HG03460 (cell line): ENCODE results near the gene L3MBTL4.
"Not testable (repeated sequence)": the region's sequence is repeated elsewhere in the genome, so short reads cannot be mapped to it uniquely, and the experiment has no call there.

ENCODE experiments used
- ATAC-seq: cut with Tn5 transposase; IDR thresholded peaks from one replicate; pipeline ENCODE4 v1.9.1; 2021; ENCODE audit not compliant: unreplicated experiment

The L3MBTL4 gene

GRCh38 chr18:6406910-6407470 lies 7.7 kb downstream of the L3MBTL4 start:
- no peak for ATAC-seq

GRCh38 chr18:6406075-6406909 lies 8.4 kb downstream of the L3MBTL4 start:
- ATAC-seq = no peak

- no peak for ATAC-seq
Observed at GRCh38 chr18:6405237-6406074, 9.3 kb downstream of the L3MBTL4 start.

- ATAC-seq = no peak
Observed at GRCh38 chr18:6404834-6405233, 9.9 kb downstream of the L3MBTL4 start.

- ATAC-seq = no peak
Observed at GRCh38 chr18:6401687-6402086, 13.0 kb downstream of the L3MBTL4 start.

GRCh38 chr18:6399776-6400175 lies 14.9 kb downstream of the L3MBTL4 start:
- no peak for ATAC-seq

GRCh38 chr18:6397931-6398566 lies 16.7 kb downstream of the L3MBTL4 start:
- ATAC-seq = no peak

- no peak for ATAC-seq
Observed at GRCh38 chr18:6396847-6397246, 17.9 kb downstream of the L3MBTL4 start.

GRCh38 chr18:6396276-6396675 lies 18.4 kb downstream of the L3MBTL4 start:
- no peak for ATAC-seq

GRCh38 chr18:6389005-6389404 lies 25.7 kb downstream of the L3MBTL4 start:
- ATAC-seq = no peak

- no peak for ATAC-seq
Observed at GRCh38 chr18:6382963-6383362, 31.7 kb downstream of the L3MBTL4 start.

GRCh38 chr18:6377473-6377872 lies 37.2 kb downstream of the L3MBTL4 start:
- ATAC-seq = not testable (repeated sequence)

- ATAC-seq = no peak
Observed at GRCh38 chr18:6376433-6377229, 38.1 kb downstream of the L3MBTL4 start.

GRCh38 chr18:6374935-6375529 lies 39.7 kb downstream of the L3MBTL4 start:
- no peak for ATAC-seq

- ATAC-seq = no peak
Observed at GRCh38 chr18:6374340-6374739, 40.4 kb downstream of the L3MBTL4 start.

- no peak for ATAC-seq
Observed at GRCh38 chr18:6373187-6373586, 41.5 kb downstream of the L3MBTL4 start.

GRCh38 chr18:6370886-6371635 lies 43.6 kb downstream of the L3MBTL4 start:
- ATAC-seq = no peak

- no peak for ATAC-seq
Observed at GRCh38 chr18:6370410-6370809, 44.3 kb downstream of the L3MBTL4 start.

- no peak for ATAC-seq
Observed at GRCh38 chr18:6368017-6368416, 46.7 kb downstream of the L3MBTL4 start.
